ENCODE measurements around the gene NAT16. TPM values are rescaled to one million over a fixed set of nuclear protein-coding genes. Genes with fewer than 3 reads are reported as not detected.

NAT16 gene
- total and polyA plus RNA-seq, 10 of the 15 experiments (the other 5 are each of a cell fraction or from before 2014, with no cell fraction given): not detected

DNA sequence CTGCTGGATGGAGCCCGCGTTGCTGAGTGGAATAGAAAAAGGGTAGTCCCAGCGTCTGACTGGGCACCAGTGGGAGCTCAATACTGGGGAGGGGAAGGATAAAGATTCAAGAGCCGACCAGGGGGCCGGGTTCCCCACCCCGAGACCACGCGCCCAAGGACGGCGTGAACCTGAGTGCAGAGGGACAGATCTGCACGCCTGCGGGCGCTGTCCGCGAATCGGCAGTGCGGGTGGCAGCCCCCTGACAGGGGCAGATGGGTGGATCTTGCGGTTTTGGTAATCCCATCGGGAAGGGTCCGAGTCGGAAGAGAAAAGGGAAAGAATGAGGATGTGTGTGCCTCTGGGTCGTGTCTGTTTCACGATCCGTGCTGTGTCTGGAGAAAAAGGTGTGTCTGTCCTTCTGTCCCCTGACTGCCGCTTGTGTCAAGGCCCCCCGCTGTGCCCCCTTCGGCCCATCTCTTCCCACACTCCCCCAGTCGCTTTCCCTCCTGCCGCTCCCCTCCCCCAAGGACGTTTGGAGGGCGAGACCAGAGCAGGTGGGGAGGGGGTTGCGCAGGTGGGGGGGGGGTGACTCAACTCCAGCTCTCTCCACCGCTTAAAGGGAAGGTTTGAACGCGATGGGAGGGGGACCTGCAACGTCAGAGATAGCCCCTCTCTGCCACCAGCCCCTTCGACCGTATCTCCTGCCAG lies 14.0 kb downstream of the NAT16 start:
- ATAC-seq: no peak
- Histone ChIP-seq H3K36me3 (ENCODE audit: control insufficient read depth in 2 of 2, insufficient read depth in 2 of 2, low read length in 1 of 2) (no peaks in the 10 kb centered on the region), H3K4me1 (ENCODE audit: control insufficient read depth, insufficient read depth, low read length) (peaks cover 11% of the 10 kb centered on the region), H3K4me3 (peak overlapping the region; percentile 44; the same call in 1 of the 2 replicates), H3K27ac (ENCODE audit: control insufficient read depth, insufficient read depth) (no peak overlapping the region), H2AFZ (ENCODE audit: control insufficient read depth, low read depth, low read length) (0 out of 2 replicates have a peak overlapping the region, but pooled peaks have one; percentile 10), H4K20me1 (ENCODE audit: control insufficient read depth, insufficient read depth) (no peaks in the 10 kb centered on the region), H3K27me3 (replicated peaks in 1 of 2; ENCODE audit: control insufficient read depth in 2 of 2, insufficient read depth in 2 of 2, low read length in 1 of 2) (peaks cover 21 to 29% of the 10 kb centered on the region in 2 experiments), H3K9ac (ENCODE audit: control insufficient read depth, insufficient read depth, low read length) (no peak overlapping the region), H3K79me2 (ENCODE audit: control insufficient read depth, insufficient read depth, low read length) (no peaks in the 10 kb centered on the region), H3K9me3 (replicated peaks; ENCODE audit: control insufficient read depth, insufficient read depth, low read length) (no peaks in the 10 kb centered on the region; the same call in 2 of the 3 replicates), H3K4me2 (ENCODE audit: control insufficient read depth, insufficient read depth) (peak overlapping the region; percentile 84)
- intact Hi-C loops (cut with micrococcal nuclease; ENCODE audit: unreplicated experiment): no loop called here
- no TSS peak for BruUV-seq (replicated peaks)
- SMC1A ChIA-PET (ENCODE audit: uncharacterized antibody, unreplicated experiment): interaction anchor here (0.7 to 1.9 kb wide), 5 partner anchors 22 to 71 kb away, joined by 3 to 8 read pairs (median 3); no protein-coding TSS in a partner anchor
- CTCF ChIA-PET: interaction anchor here (0.9 to 2.4 kb wide), 7 partner anchors 8 to 124 kb away, joined by 3 to 17 read pairs (median 5); no protein-coding TSS in a partner anchor
- in situ Hi-C loops (cut with MboI): no loop called here
- POLR2A ChIA-PET: interaction anchor here (0.6 to 1.0 kb wide), 3 partner anchors 9 to 167 kb away, joined by 3 to 5 read pairs (median 4); partner anchors contain the start of genes PLOD3 and ZNHIT1
- WGBS (ENCODE audit: insufficient coverage, insufficient replicate concordance, low lambda C conversion rate, missing lambda C conversion rate): 13% methylated on average over 27 of the region's 38 CpGs
- RAD21 ChIA-PET (ENCODE audit: unreplicated experiment): interaction anchor here (0.5 to 2.5 kb wide), 5 partner anchors 8 to 27 kb away, joined by 3 to 32 read pairs (median 3); no protein-coding TSS in a partner anchor
- no peak for FAIRE-seq
- DNase-seq (ENCODE audit: low read depth, low spot score): no peak
- TF ChIP-seq SMAD5 (IDR thresholded peaks at IDR 0.05; ENCODE audit: low read depth): no peak

DNA sequence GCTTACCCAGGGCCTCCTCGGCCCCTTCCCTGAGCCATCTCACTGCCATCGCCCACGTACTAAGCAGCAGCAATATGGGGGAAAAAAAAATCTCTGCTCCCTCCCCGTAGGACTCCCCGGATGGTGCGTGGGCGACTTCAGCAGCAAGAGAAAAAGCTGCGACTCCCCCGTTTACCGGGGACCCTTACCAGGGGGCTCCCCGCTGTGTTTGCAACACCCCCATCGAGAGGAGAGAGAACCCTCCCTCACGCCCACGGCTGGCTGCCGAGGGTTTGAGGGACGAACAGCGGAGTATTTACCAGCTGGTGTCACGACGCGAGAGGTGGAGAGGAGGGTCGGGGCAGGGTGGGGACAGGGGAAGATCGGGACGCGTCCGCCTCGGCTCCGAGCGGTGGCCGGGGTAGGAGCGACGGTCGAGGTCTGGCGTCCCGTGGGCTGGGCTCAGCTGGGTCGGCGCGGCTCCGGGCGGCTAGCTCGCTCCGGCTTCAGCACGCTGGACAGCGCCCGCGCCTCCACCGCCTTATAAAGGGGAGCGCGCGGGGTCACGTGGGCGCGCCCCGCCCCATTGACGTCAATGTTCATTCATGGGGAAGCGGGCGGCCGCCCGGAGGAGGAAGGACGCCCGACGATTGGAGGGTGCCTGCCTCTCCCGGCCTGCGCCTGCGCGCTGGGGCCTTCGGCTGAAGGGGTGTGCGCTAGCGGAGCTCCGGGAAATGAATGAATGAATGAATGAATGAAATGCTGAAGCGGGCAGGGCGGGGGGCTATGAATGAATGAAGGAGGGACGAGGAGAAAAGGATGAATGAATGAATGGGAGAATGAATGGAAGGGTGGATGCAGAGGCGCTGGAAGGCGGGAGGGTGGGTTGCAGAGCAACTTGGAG lies 14.8 kb downstream of the NAT16 start, which contains the start of gene VGF:
Gene VGF (minus strand): TSS at position 495 of the 883 bp plus-strand sequence. CDS start 726 bp downstream, outside the sequence.
- no peak for DNase-seq (ENCODE audit: low read depth, low spot score)
- Histone ChIP-seq H3K27me3 (replicated peaks in 1 of 2; ENCODE audit: control insufficient read depth in 2 of 2, insufficient read depth in 2 of 2, low read length in 1 of 2) (peaks cover 17 to 27% of the 10 kb centered on the region in 2 experiments; a peak in 3 of 4 replicates), H3K27ac (ENCODE audit: control insufficient read depth, insufficient read depth) (no peak within 1 kb of the TSS), H3K4me2 (ENCODE audit: control insufficient read depth, insufficient read depth) (peak within 1 kb of the TSS; percentile 84), H3K36me3 (ENCODE audit: control insufficient read depth in 2 of 2, insufficient read depth in 2 of 2, low read length in 1 of 2) (peaks cover 0 to 2% of the 10 kb centered on the region in 2 experiments; a peak in 3 of 4 replicates), H4K20me1 (ENCODE audit: control insufficient read depth, insufficient read depth) (no peaks in the 10 kb centered on the region), H3K9me3 (replicated peaks; ENCODE audit: control insufficient read depth, insufficient read depth, low read length) (no peaks in the 10 kb centered on the region; the same call in 2 of the 3 replicates), H2AFZ (ENCODE audit: control insufficient read depth, low read depth, low read length) (0 out of 2 replicates have a peak within 1 kb of the TSS, but pooled peaks have one; percentile 10), H3K4me1 (ENCODE audit: control insufficient read depth, insufficient read depth, low read length) (peaks cover 11% of the 10 kb centered on the region), H3K9ac (ENCODE audit: control insufficient read depth, insufficient read depth, low read length) (no peak within 1 kb of the TSS), H3K79me2 (ENCODE audit: control insufficient read depth, insufficient read depth, low read length) (no peaks in the 10 kb centered on the region), H3K4me3 (peak within 1 kb of the TSS; percentile 44; the same call in 1 of the 2 replicates)
- ChIA-PET RAD21 (ENCODE audit: unreplicated experiment) (interaction anchor here (0.5 to 2.5 kb wide), 6 partner anchors 8 to 28 kb away, joined by 3 to 32 read pairs (median 3); no protein-coding TSS in a partner anchor), CTCF (interaction anchor here (0.9 to 2.4 kb wide), 7 partner anchors 9 to 125 kb away, joined by 3 to 17 read pairs (median 5); no protein-coding TSS in a partner anchor), POLR2A (interaction anchor here (0.5 to 1.0 kb wide), 6 partner anchors 8 to 168 kb away, joined by 3 to 5 read pairs (median 4); partner anchors contain the start of genes PLOD3 and ZNHIT1), SMC1A (ENCODE audit: uncharacterized antibody, unreplicated experiment) (interaction anchor here (0.7 to 1.9 kb wide), 5 partner anchors 21 to 71 kb away, joined by 3 to 8 read pairs (median 3); no protein-coding TSS in a partner anchor)
- peak; percentile 94 for FAIRE-seq
- no TSS peak for BruUV-seq (replicated peaks)
- intact Hi-C loops (cut with micrococcal nuclease; ENCODE audit: unreplicated experiment) (no loop called here), in situ Hi-C loops (cut with MboI) (no loop called here)
- ATAC-seq: peak; percentile 82
- 3% methylated on average over 60 of the region's 74 CpGs for WGBS (ENCODE audit: insufficient coverage, insufficient replicate concordance, low lambda C conversion rate, missing lambda C conversion rate)
- TF ChIP-seq ZNF274 (IDR thresholded peaks at IDR 0.05; ENCODE audit: insufficient read depth, insufficient read length) (no peak), MLLT1 (IDR thresholded peaks at IDR 0.05) (no peak), MAX (IDR thresholded peaks at IDR 0.05; ENCODE audit: low read depth, low read length) (peak; percentile 97), RB1 (IDR thresholded peaks at IDR 0.05; ENCODE audit: borderline replicate concordance) (no peak), ZNF207 (IDR thresholded peaks at IDR 0.05; ENCODE audit: borderline replicate concordance) (no peak), MXI1 (IDR thresholded peaks at IDR 0.05; ENCODE audit: low read depth, low read length) (peak; percentile 88), MTA3 (IDR thresholded peaks at IDR 0.05; ENCODE audit: borderline replicate concordance, low read length) (no peak), SP1 (IDR thresholded peaks at IDR 0.05; ENCODE audit: low read depth, low read length) (peak; percentile 51), ATF7 (IDR thresholded peaks at IDR 0.05; ENCODE audit: low read depth) (peak; percentile 52), ZNF622 (IDR thresholded peaks at IDR 0.05) (no peak)

Measured in GM12878 (cell line).